K562 (cell line): Measurements from ENCODE around the gene SNX19. TPM values are rescaled to one million over a fixed set of nuclear protein-coding genes. Genes with fewer than 3 reads are reported as not detected.

Source experiments
- ATAC-seq: fragments of 200-7000 bp; cut with Tn5 transposase; 3 replicates; pipeline ENCODE4 v1.9.1; 2020; ENCODE audit warnings: moderate library complexity
- BruUV-seq: library from RNA; stranded (reverse); fragments of 400-500 nt; replicated peaks from 2 replicates; lab custom pipeline; 2021; lab: Mats Ljungman, UMichigan
- CTCF ChIA-PET: fragments of 300-600 bp; formaldehyde crosslinking; extraction: SDS; loops from one replicate; lab custom pipeline; 2021; ENCODE audit warnings: low intra/inter-chr PET ratio; lab: Yijun Ruan, JAX
- POLR2A ChIA-PET: fragments of 300-600, 350-650 bp; sonication (Branson Sonifier 250); formaldehyde crosslinking; extraction: SDS; loops from one replicate; lab custom pipeline; 2021; ENCODE audit warnings: antibody characterized with exemption, inconsistent platforms; lab: Yijun Ruan, JAX
- DNase-seq, 4 experiments: peaks; one replicate each; pipeline versions ENCODE4 v3.0.0 to v3.0.0-alpha.2; 2011 to 2018; ENCODE audit warnings: low spot score in 3 of 4, mixed read lengths in 3 of 4; ENCODE audit errors: extremely low read depth in 1 of 4
- FAIRE-seq: peaks from 2 replicates; lab custom pipeline; 2011; peaks lifted over from hg19 to GRCh38; lab: Jason Lieb, UNC
- H2AFZ ChIP-seq: 2 replicates; pipeline ENCODE4 v1.6.0; 2011; ENCODE audit warnings: low read depth, low read length, control low read depth, inconsistent platforms
- H3K27ac ChIP-seq: fragments of 200-600 bp; 3 replicates; pipeline ENCODE4 v1.8.0; 2011; ENCODE audit warnings: low read depth, mild to moderate bottlenecking, control low read depth, inconsistent platforms, low read length, moderate library complexity, mixed read lengths; ENCODE audit errors: extremely low read depth
- H3K27me3 ChIP-seq, 2 experiments: fragments of 300-600 bp in 1 of 2; 2 replicates in 1 of 2; 3 replicates in 1 of 2; pipeline versions ENCODE4 v1.6.0 to v1.8.0; 2011; ENCODE audit warnings: inconsistent platforms in 2 of 2, low read length in 2 of 2, mild to moderate bottlenecking in 1 of 2, mixed read lengths in 1 of 2, moderate library complexity in 1 of 2; ENCODE audit not compliant: control insufficient read depth in 2 of 2, insufficient read depth in 2 of 2
- H3K36me3 ChIP-seq: fragments of 300-600 bp; 3 replicates; pipeline ENCODE4 v1.8.0; 2011; ENCODE audit warnings: mild to moderate bottlenecking, low read length, inconsistent platforms; ENCODE audit not compliant: control insufficient read depth, insufficient read depth
- H3K4me1 ChIP-seq, 2 experiments: fragments of 200-600 bp in 1 of 2; replicated peaks in 1 of 2; 2 replicates in 1 of 2; 3 replicates in 1 of 2; pipeline versions ENCODE4 v1.5.1 to v1.8.0; 2011; ENCODE audit warnings: inconsistent platforms in 2 of 2, low read length in 2 of 2, mild to moderate bottlenecking in 1 of 2, mixed read lengths in 1 of 2, moderate library complexity in 1 of 2; ENCODE audit not compliant: control insufficient read depth in 2 of 2, insufficient read depth in 2 of 2
- H3K4me2 ChIP-seq: 2 replicates; pipeline ENCODE4 v1.6.1; 2011; ENCODE audit warnings: low read length, control low read depth, inconsistent platforms, mixed read lengths; ENCODE audit not compliant: insufficient read depth
- H3K4me3 ChIP-seq: fragments of 200-600 bp; sonication (generic), shearing (Covaris generic); 2 replicates; pipeline ENCODE4 v1.5.1; 2016; ENCODE audit warnings: control low read depth, inconsistent platforms
- H3K79me2 ChIP-seq: fragments of 200-600 bp; 3 replicates; pipeline ENCODE4 v1.8.0; 2011; ENCODE audit warnings: low read length, inconsistent platforms; ENCODE audit not compliant: control insufficient read depth, insufficient read depth
- H3K9ac ChIP-seq, 2 experiments: 2 replicates each; pipeline versions ENCODE4 v1.6.0 to v1.6.1; 2011; ENCODE audit warnings: low read depth in 2 of 2, low read length in 2 of 2, control low read depth in 1 of 2, inconsistent platforms in 1 of 2, mild to moderate bottlenecking in 1 of 2, mixed read lengths in 1 of 2; ENCODE audit not compliant: insufficient read depth in 1 of 2
- H3K9me1 ChIP-seq: one replicate; pipeline ENCODE4 v1.6.0; 2011; ENCODE audit warnings: inconsistent platforms, mild to moderate bottlenecking, low read length, moderate library complexity; ENCODE audit not compliant: control insufficient read depth, insufficient read depth
- H3K9me3 ChIP-seq: replicated peaks from 2 replicates; pipeline ENCODE4 v1.5.1; 2011; ENCODE audit warnings: low read depth, low read length, inconsistent platforms; ENCODE audit not compliant: control insufficient read depth, insufficient read depth
- H4K20me1 ChIP-seq: replicated peaks from 2 replicates; pipeline ENCODE4 v1.6.1; 2011; ENCODE audit warnings: low read length, inconsistent platforms, mixed read lengths; ENCODE audit not compliant: control insufficient read depth, insufficient read depth
- EP300 ChIP-seq: IDR thresholded peaks from 2 replicates; pipeline ENCODE4 v1.6.1; 2012; ENCODE audit warnings: low read length, improper control_type of control experiment
- WGBS: fragments of 100-300 bp; shearing (Covaris generic); methylation state at CpG from one replicate; pipeline ENCODE4 v1.1.6; 2016; ENCODE audit warnings: low coverage, mixed read lengths; ENCODE audit not compliant: insufficient coverage; ENCODE audit errors: missing lambda C conversion rate; 5-methylcytosine and 5-hydroxymethylcytosine counted together
- in situ Hi-C: fragments of 300-500 bp; cut with MboI; formaldehyde crosslinking; loops from 4 replicates; pipeline ENCODE4 v1.15.0; 2018; ENCODE audit warnings: inconsistent platforms, mixed read lengths
- intact Hi-C: fragments of 100-400 bp; cut with micrococcal nuclease; formaldehyde crosslinking; loops from 2 replicates; pipeline ENCODE4 v1.14.2; 2022
- polyA plus RNA-seq, 8 experiments: library from polyadenylated mRNA; depleted of rRNA in 4 of 8; stranded (reverse) in 5 of 8; unstranded in 3 of 8; fragments of >200 nt; fragmentation: Nextera tagmentation in 2 of 8; fragmentation: Illumina TruSeq in 1 of 8; extraction: Ambion mirVana in 2 of 8; extraction: Trizol in 1 of 8; gene quantifications; 2 replicates each; pipeline versions ENCODE4 v1.2.1 to v1.2.3, GENCODE V29; 2011 to 2014; ENCODE audit warnings: inconsistent platforms in 1 of 8, missing spikeins in 1 of 8
- total RNA-seq, 7 experiments: library from RNA; depleted of rRNA in 6 of 7; stranded (reverse); fragments of >200 nt in 6 of 7; fragmentation: Illumina TruSeq in 2 of 7; extraction: Trizol in 2 of 7; gene quantifications; 2 replicates each; pipeline versions ENCODE4 v1.2.1 to v1.2.3, GENCODE V29; 2011 to 2021; ENCODE audit warnings: low replicate concordance in 1 of 7
- TF ChIP-seq, protein P1 (sequence below): fragments of 200-600 bp; sonication (generic); IDR thresholded peaks from one replicate; pipeline ENCODE4 v1.6.1; 2012; ENCODE audit warnings: mild to moderate bottlenecking, low read depth, low read length, inconsistent platforms

The SNX19 gene
- total and polyA plus RNA-seq, 9 of the 15 experiments (the other 6 are each of a cell fraction or from before 2014, with no cell fraction given), result 2.2 to 31.3 (median 19.6) TPM

DNA sequence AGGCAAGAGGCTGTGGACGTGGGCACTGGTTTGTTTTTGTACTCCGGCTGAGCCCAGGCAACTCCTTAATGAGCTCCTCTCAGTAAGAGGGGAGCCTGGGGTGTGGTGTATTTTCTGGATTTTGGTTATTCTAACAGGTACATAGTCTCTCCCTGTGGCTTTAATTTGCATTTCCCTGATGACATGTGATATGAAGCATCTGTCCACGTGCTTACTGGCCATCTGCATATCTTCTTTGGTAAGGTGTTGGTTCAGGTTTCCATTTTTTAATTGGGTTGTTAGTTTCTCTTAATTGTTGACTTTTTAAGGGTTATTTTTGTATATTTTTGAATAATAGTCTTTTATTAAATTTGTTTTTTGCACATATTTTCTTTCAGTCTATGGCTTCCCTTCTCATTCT, 30.8 kb upstream of the SNX19 start:
- no peak overlapping the region for H3K4me2 ChIP-seq
- H3K9ac ChIP-seq, result no peak overlapping the region
- no peaks in the 10 kb centered on the region for H3K9me1 ChIP-seq
- no peaks in the 10 kb centered on the region for H4K20me1 ChIP-seq
- H3K9me3 ChIP-seq, result no peaks in the 10 kb centered on the region
- FAIRE-seq (no peak), ATAC-seq (no peak), DNase-seq (no peak)
- in situ Hi-C loops (no loop called here), intact Hi-C loops (no loop called here)
- 0% methylated on average over 3 of the region's 3 CpGs for WGBS
- no peaks in the 10 kb centered on the region for H3K27me3 ChIP-seq
- POLR2A ChIA-PET, result interaction anchor here (0.7 kb wide), 1 partner anchor 825 kb away, joined by 4 read pairs; no protein-coding TSS in a partner anchor
- no peak overlapping the region for H3K4me3 ChIP-seq
- no peak overlapping the region for H3K27ac ChIP-seq
- no peak overlapping the region for H2AFZ ChIP-seq
- no peaks in the 10 kb centered on the region for H3K4me1 ChIP-seq
- H3K36me3 ChIP-seq, result no peaks in the 10 kb centered on the region
- BruUV-seq, result no TSS peak
- CTCF ChIA-PET, result no interaction called here
- TF ChIP-seq, protein P1, sequence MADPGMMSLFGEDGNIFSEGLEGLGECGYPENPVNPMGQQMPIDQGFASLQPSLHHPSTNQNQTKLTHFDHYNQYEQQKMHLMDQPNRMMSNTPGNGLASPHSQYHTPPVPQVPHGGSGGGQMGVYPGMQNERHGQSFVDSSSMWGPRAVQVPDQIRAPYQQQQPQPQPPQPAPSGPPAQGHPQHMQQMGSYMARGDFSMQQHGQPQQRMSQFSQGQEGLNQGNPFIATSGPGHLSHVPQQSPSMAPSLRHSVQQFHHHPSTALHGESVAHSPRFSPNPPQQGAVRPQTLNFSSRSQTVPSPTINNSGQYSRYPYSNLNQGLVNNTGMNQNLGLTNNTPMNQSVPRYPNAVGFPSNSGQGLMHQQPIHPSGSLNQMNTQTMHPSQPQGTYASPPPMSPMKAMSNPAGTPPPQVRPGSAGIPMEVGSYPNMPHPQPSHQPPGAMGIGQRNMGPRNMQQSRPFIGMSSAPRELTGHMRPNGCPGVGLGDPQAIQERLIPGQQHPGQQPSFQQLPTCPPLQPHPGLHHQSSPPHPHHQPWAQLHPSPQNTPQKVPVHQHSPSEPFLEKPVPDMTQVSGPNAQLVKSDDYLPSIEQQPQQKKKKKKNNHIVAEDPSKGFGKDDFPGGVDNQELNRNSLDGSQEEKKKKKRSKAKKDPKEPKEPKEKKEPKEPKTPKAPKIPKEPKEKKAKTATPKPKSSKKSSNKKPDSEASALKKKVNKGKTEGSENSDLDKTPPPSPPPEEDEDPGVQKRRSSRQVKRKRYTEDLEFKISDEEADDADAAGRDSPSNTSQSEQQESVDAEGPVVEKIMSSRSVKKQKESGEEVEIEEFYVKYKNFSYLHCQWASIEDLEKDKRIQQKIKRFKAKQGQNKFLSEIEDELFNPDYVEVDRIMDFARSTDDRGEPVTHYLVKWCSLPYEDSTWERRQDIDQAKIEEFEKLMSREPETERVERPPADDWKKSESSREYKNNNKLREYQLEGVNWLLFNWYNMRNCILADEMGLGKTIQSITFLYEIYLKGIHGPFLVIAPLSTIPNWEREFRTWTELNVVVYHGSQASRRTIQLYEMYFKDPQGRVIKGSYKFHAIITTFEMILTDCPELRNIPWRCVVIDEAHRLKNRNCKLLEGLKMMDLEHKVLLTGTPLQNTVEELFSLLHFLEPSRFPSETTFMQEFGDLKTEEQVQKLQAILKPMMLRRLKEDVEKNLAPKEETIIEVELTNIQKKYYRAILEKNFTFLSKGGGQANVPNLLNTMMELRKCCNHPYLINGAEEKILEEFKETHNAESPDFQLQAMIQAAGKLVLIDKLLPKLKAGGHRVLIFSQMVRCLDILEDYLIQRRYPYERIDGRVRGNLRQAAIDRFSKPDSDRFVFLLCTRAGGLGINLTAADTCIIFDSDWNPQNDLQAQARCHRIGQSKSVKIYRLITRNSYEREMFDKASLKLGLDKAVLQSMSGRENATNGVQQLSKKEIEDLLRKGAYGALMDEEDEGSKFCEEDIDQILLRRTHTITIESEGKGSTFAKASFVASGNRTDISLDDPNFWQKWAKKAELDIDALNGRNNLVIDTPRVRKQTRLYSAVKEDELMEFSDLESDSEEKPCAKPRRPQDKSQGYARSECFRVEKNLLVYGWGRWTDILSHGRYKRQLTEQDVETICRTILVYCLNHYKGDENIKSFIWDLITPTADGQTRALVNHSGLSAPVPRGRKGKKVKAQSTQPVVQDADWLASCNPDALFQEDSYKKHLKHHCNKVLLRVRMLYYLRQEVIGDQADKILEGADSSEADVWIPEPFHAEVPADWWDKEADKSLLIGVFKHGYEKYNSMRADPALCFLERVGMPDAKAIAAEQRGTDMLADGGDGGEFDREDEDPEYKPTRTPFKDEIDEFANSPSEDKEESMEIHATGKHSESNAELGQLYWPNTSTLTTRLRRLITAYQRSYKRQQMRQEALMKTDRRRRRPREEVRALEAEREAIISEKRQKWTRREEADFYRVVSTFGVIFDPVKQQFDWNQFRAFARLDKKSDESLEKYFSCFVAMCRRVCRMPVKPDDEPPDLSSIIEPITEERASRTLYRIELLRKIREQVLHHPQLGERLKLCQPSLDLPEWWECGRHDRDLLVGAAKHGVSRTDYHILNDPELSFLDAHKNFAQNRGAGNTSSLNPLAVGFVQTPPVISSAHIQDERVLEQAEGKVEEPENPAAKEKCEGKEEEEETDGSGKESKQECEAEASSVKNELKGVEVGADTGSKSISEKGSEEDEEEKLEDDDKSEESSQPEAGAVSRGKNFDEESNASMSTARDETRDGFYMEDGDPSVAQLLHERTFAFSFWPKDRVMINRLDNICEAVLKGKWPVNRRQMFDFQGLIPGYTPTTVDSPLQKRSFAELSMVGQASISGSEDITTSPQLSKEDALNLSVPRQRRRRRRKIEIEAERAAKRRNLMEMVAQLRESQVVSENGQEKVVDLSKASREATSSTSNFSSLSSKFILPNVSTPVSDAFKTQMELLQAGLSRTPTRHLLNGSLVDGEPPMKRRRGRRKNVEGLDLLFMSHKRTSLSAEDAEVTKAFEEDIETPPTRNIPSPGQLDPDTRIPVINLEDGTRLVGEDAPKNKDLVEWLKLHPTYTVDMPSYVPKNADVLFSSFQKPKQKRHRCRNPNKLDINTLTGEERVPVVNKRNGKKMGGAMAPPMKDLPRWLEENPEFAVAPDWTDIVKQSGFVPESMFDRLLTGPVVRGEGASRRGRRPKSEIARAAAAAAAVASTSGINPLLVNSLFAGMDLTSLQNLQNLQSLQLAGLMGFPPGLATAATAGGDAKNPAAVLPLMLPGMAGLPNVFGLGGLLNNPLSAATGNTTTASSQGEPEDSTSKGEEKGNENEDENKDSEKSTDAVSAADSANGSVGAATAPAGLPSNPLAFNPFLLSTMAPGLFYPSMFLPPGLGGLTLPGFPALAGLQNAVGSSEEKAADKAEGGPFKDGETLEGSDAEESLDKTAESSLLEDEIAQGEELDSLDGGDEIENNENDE, result no peak
- no peak for TF ChIP-seq EP300
- no peaks in the 10 kb centered on the region for H3K79me2 ChIP-seq
